Lung (tissue), 12 donors: ENCODE measurements around the gene STPG3. TPM values are rescaled to one million over a fixed set of nuclear protein-coding genes. Genes with fewer than 3 reads are reported as not detected.

Experiments
- ATAC-seq: fragments of 200-7000 bp; cut with Tn5 transposase; one replicate; pipeline ENCODE4 v1.9.1; 2020; ENCODE audit warnings: moderate number of reproducible peaks; ENCODE audit not compliant: insufficient read depth, low FRiP score
- DNase-seq, 3 donors: peaks; one replicate each; pipeline ENCODE4 v3.0.0-alpha.2; 2013 to 2017
- H3K27ac ChIP-seq, 2 donors: one replicate each; pipeline ENCODE4 v1.5.1; 2013; ENCODE audit warnings: mild to moderate bottlenecking in 2 of 2, moderate library complexity in 2 of 2, control low read depth in 1 of 2, inconsistent platforms in 1 of 2, low read depth in 1 of 2, low read length in 1 of 2
- H3K27me3 ChIP-seq, 3 donors: one replicate each; pipeline ENCODE4 v1.5.1; 2013; ENCODE audit warnings: low read length in 2 of 3; ENCODE audit not compliant: control insufficient read depth in 3 of 3, insufficient read depth in 3 of 3
- H3K36me3 ChIP-seq, 4 donors: one replicate each; pipeline ENCODE4 v1.5.1; 2013; ENCODE audit warnings: low read length in 4 of 4, mild to moderate bottlenecking in 1 of 4, moderate library complexity in 1 of 4; ENCODE audit not compliant: control insufficient read depth in 4 of 4, insufficient read depth in 4 of 4
- H3K4me1 ChIP-seq, 5 donors: one replicate each; pipeline ENCODE4 v1.5.1; 2013; ENCODE audit warnings: low read length in 5 of 5, mild to moderate bottlenecking in 2 of 5, moderate library complexity in 1 of 5; ENCODE audit not compliant: control insufficient read depth in 5 of 5, insufficient read depth in 5 of 5
- H3K4me3 ChIP-seq: one replicate; pipeline ENCODE4 v1.5.1; 2013; ENCODE audit warnings: mild to moderate bottlenecking, control low read depth, moderate library complexity
- H3K9ac ChIP-seq, 2 donors: one replicate each; pipeline ENCODE4 v1.5.1; 2013; ENCODE audit warnings: low read length in 2 of 2, control low read depth in 1 of 2; ENCODE audit not compliant: insufficient read depth in 1 of 2
- H3K9me3 ChIP-seq, 4 donors: one replicate each; pipeline ENCODE4 v1.5.1; 2013; ENCODE audit warnings: low read length in 3 of 4, mild to moderate bottlenecking in 1 of 4, moderate library complexity in 1 of 4; ENCODE audit not compliant: control insufficient read depth in 4 of 4, insufficient read depth in 3 of 4
- CTCF ChIP-seq: IDR thresholded peaks from 2 replicates; pipeline ENCODE4 v1.5.1; 2012; ENCODE audit warnings: mild to moderate bottlenecking; ENCODE audit errors: control extremely low read depth, extremely low read depth
- WGBS, 2 donors: extraction: QIAGEN DNeasy Blood & Tissue Kit; methylation state at CpG; one replicate each; pipeline ENCODE4 v1.1.7; 2013; 5-methylcytosine and 5-hydroxymethylcytosine counted together
- polyA plus RNA-seq, 2 donors: library from polyadenylated mRNA; stranded (reverse); fragments of 200-250 nt; gene quantifications; one replicate each; pipeline ENCODE4 v1.2.1, GENCODE V29; 2013
- total RNA-seq, 2 donors: library from RNA; depleted of rRNA in 1 of 2; stranded (reverse); fragments of >200 nt in 1 of 2; gene quantifications; one replicate each; pipeline ENCODE4 v1.2.1, GENCODE V29; 2014 to 2021
- donor health status: control.
- donor health status: control.
- donor health status: Bipolar disorder and iron deficiency.
- donor health status: healthy.
- donor health status: DM: yes; HTN: yes; CAD: no.

Gene STPG3
- total and polyA plus RNA-seq, 4 donors: 0.18 TPM; not detected in 3

GRCh38 chr9:137229903-137230704, 21.0 kb upstream of the STPG3 start:
- WGBS, 2 donors: 64 to 66% methylated on average over 24 to 31 of the region's 31 CpGs
- no peak for ATAC-seq
- Histone ChIP-seq H3K4me3 (no peak overlapping the region), H3K9ac (no peak overlapping the region), H3K27me3 (peaks cover 0 to 6% (median 0%) of the 10 kb centered on the region in 3 donors), H3K27ac (no peak overlapping the region), H3K9me3 (peaks cover 0 to 3% (median 0%) of the 10 kb centered on the region in 4 donors), H3K36me3 (no peaks in the 10 kb centered on the region), H3K4me1 (peaks cover 0 to 4% (median 0%) of the 10 kb centered on the region in 5 donors)
- no peak for TF ChIP-seq CTCF
- no peak for DNase-seq

GRCh38 chr9:137230705-137231371, 20.2 kb upstream of the STPG3 start, which contains the start of gene SLC34A3:
TSS of gene SLC34A3 (plus strand) at chr9:137230901. CDS start at chr9:137231703, 802 bp downstream.
- 76 to 84% methylated on average over 14 of the region's 14 CpGs for WGBS, 2 donors
- TF ChIP-seq CTCF: no peak
- H3K36me3 ChIP-seq: no peaks in the 10 kb centered on the region
- peaks cover 0 to 4% (median under 1%) of the 10 kb centered on the region in 5 donors for H3K4me1 ChIP-seq
- peaks cover 0 to 6% (median 0%) of the 10 kb centered on the region in 3 donors for H3K27me3 ChIP-seq
- H3K9me3 ChIP-seq: peaks cover 0 to 3% (median 0%) of the 10 kb centered on the region in 4 donors
- H3K4me3 ChIP-seq: no peak within 1 kb of the TSS
- H3K27ac ChIP-seq: no peak within 1 kb of the TSS
- ATAC-seq (no peak), DNase-seq (no peak)
- no peak within 1 kb of the TSS for H3K9ac ChIP-seq

- Histone ChIP-seq H3K27me3 (peaks cover 0 to 6% (median 0%) of the 10 kb centered on the region in 3 donors), H3K36me3 (no peaks in the 10 kb centered on the region), H3K9me3 (peaks cover 0 to 3% (median 0%) of the 10 kb centered on the region in 4 donors), H3K4me1 (peaks cover 0 to 7% (median 6%) of the 10 kb centered on the region in 5 donors), H3K27ac (no peak overlapping the region), H3K4me3 (no peak overlapping the region), H3K9ac (no peak overlapping the region)
- TF ChIP-seq CTCF: no peak
- DNase-seq: no peak
- no peak for ATAC-seq
- WGBS, 2 donors: 87 to 88% methylated on average over 23 of the region's 23 CpGs
Observed at GRCh38 chr9:137231372-137232039, 19.6 kb upstream of the STPG3 start.
